Measurements from ENCODE around the gene PPP2CA.
"Not testable (repeated sequence)": the region's sequence is repeated elsewhere in the genome, so short reads cannot be mapped to it uniquely, and the experiment has no call there.

PPP2CA gene

DNA sequence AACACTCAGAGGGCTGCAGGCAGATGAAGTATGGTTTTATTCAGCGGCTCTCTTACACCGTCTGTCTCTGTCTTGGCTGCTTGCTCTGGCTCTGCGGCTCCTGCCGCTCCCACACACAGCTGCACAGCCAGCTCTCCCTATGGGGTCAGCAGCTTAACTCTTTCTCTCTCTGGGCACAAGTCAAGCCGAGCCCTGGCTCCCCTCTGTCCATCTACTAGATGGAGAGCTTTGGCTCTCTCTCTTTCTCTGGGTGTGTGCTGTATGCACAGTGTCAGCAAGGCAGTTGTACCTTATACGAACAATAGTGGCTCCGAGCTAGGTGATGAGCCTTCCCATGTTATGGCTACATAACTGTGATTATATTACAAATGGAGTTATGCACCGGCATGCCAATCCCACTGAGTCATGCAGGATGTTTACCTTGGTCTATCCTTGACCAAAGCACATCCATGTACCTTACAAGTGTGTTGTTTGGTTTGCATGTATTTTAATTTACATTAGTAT lies 19.3 kb upstream of the PPP2CA start:
- DNase-seq (ENCODE audit: low read depth) = no peak

DNA sequence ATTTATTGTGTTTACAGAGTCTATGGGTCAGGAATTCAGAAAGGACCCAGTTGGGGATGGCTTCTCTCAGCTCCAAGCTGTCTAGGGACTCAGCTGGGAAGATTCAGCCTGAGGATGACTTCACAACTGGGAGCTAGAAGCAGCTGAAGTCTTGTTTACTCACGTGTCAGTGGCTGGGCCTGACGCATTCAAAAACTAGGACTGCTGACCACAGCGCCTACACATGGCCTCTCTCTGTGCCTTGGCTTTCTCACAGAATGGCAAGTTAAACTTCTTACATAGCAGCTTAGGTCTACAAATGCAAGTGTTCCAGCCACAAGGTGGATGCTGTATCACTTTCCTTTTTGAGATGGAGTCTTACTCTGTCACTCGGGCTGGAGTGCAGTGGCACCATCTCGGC lies 16.3 kb upstream of the PPP2CA start:
- DNase-seq (ENCODE audit: low read depth) = no peak

DNA sequence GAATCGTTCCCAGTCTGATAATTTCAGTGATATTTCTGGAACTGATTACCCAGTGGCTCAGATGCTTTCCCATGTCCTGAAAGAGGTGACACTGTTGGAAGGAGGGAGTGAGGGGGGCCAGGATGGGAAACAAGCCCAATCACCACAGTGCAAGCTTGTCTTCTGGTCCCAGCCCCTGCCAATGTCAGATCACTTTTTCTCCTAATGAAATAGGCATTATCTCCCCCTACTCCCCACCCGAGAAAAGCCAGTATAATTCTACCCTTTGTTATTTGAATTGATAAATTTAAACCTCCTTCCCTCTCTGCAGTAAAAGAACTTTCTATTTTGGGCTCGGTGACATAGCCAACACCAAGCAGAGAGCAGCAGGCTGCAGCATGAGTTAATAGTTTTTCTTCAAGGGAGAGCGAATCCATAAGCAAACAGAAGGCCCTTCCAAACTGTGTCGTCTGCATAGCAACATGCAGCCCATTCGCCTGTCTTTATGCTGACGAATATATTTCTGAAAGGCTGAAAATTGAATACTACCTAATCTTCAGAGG lies 14.6 kb upstream of the PPP2CA start:
- no peak for DNase-seq (ENCODE audit: low read depth)

DNA sequence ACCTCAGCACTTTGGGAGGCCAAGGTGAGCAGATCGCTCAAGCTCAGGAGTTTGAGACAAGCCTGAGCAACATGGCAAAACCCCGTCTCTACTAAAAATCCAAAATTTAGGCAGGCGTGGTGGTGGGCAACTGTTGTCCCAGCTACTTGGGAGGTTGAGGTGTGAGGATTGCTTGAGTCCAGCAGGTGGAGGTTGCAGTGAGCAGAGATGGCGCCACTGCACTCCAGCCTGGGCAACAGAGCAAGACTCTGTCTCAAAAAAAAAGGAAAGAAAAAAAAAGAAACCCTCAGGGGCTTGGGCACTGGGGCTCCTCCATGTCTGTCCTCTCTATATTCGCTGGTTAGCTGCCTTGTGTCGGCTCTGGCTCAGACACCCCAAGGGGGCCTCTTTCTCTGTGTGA lies 10.9 kb upstream of the PPP2CA start:
- DNase-seq (ENCODE audit: low read depth) = no peak

DNA sequence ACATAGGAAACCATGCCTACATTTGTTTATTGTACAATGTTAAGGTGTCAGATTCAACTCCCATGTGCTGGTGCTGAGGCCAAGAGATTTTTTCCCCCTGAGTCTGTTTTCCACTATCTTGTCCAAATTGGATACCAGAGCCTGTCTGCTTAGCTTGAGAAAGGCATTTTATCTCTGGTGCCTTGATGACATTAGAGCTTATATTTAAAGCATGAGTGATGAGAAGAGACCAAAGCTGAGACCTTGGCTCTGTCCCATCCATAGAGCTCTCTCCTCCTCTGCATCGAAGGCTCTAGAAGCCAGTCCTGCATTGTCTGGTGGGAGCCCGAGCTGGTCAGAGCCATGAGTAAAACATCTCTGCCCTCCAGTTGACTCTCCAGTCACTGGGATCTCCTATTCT lies 10.4 kb upstream of the PPP2CA start:
- DNase-seq (ENCODE audit: low read depth) = no peak

DNA sequence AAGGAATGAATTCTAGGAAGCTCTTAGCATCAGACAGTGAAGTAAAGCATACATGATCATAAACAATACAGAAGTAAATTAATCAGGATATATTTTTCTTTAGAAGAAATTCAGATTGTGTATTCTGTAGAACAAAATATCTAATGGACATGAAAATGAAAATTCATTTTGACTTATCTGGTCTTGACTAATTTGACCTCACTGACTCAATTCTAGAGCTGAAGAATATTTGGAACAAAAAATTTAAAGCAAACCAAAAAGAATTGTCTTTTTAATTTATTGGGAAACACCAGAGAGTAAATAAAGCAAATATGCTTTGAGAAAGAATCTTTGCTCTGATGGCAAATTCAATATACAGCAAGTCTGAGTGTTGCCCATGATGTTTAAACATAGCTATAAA lies 2.8 kb upstream of the PPP2CA start:
- no peak for DNase-seq (ENCODE audit: low read depth)

DNA sequence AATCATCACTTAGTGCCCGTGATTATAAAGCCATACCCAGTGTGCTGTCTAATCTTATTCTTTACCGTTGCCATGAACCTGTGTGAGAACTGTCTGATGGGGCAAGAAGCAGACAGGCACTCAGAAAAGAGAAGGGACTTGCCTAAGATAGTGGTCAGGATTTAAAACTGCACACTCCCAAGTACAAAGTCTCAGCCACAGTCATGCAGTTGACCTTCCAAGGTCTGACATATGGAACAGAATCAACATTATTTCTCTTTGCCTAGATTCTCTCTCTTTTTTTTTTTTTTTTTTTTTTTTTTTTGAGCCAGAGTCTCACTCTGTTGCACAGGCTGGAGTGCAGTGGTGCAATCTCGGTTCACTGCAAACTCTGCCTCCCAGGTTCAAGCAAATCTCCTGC lies 1.9 kb upstream of the PPP2CA start:
- no peak for DNase-seq (ENCODE audit: low read depth)

DNA sequence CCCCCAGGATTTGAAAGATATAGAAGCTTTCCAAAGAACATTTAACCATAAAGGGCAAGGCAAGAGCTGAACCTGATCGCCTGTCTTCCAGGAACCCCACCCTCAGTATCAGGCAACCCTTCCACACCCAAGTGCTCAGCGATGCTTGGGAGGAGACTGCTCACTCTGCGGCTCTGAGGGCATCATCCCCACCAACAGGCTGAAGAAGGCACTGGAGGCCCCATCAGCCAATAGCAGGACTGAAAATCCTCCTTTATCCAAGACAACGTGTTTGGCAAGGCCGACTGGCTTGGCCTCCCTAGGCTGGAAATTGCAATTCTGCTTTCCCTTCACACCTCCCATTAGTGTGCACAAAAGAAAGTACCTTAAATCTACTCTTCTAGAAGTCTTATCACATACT lies 1.4 kb upstream of the PPP2CA start:
- DNase-seq (ENCODE audit: low read depth) = no peak

DNA sequence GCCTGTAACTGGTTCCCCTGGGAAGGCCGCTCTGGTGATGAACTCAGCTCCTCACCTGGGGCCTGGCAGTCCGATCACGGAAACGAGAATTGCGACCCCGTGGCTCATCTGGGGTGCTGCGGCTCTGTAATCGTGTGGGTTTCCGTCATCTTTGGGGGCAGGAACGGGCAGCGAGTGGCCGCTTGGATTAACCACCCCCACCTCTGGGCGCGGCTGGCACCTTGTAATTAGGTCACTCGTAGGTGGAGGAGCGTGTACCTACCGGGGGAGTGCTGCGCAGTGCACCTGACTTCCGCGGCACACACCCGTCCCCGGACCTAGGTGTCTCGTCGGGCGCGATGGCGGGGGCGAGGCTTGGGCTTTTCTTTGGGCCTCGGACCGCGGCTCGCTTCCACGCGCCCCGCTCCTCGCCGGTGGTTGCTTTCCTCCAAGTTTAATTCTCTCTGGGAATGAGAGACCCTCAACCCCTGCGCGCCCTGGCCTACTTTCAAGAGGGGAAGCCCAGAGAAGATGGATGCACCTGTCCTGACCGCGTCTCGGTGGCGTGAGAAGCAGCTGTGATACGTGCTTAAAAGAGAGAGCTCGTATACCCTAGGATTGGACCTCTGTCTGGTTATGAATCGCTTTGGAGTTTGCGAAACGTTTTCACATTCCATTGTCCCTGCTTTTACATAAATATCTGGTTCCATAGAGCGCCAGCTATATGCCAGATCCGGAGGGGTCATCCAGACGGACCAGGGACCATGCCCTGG lies 744 bp upstream of the PPP2CA start:
- no peak for DNase-seq (ENCODE audit: low read depth)

DNA sequence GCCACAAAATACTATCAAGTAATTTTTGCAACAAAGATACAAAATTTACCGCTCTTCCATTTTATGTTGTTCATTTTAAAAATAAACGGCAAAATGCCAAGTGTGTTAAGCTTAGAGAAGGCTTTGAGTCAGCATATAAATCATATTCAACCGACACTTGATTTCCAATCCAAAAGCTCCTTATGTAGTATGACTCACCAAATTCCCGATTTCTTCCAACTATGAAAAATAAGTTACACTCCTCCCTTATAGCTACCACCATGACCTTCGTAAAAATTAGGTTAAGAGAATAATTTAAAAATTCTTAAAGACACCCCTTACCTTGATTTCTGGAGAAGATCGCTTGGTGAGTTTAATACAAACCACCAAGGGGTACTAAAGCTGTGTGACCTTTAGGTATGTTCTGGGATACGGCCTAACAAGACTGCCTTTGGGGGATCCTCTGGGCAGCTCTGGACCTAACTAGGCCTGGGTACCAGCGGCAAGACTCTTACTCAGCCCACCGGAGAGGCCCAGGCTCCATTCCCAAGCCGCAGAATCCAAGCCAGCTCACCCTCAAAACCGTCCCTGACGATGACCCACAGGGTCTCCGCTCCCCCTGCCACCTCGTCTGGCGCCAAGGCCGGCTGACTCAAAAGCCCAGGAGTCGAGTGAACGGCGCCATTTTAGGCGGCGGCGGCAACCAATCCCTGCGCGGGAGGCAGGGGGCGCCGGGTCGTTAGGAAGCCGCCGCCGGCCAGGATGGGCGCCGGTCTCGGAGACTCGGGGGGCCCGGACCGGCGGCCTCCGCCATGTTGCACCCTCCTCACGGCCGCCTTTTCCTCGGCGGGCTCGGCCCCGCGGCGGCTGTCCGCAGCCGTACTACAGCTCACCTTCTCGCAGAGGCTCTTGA lies 739 bp downstream of the PPP2CA start:
- no peak for DNase-seq (ENCODE audit: low read depth)

DNA sequence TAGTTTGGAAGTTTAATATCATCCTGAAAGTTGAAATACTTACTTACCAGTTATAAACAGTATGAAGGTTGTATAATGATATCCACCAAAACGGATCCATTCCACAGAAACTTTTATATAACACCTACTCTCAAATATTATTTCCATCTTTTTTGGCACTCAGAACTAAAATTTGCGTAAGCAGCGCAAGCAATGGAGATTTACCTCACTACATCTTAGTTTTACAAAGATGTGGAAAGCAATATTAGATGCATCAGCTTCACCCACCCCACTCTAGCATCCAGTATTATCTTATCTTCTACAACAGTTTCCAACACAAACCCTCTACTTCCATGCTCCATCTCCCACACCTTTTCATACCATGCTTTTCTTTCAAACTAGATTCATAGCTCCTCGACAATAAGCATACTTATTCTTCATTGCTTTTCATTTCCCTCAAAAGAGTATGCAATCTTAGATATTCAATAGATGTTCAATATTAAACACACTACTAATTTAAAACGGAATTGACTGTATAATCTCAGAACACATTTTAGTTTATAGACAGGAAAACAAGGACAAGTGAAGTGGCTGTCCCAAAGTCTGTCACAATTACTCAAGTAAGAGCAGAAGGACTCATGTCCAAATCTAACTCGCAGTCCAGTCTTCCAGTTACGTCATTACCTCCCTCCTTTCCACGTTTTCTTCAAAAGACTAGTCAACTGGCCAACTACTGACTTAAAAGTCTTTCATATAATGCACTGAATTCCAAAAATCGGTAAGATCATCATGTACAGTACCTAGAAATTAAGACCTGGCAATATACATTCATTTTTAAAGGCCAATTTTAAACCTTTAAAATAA lies 2.2 kb downstream of the PPP2CA start:
- DNase-seq (ENCODE audit: low read depth) = no peak

DNA sequence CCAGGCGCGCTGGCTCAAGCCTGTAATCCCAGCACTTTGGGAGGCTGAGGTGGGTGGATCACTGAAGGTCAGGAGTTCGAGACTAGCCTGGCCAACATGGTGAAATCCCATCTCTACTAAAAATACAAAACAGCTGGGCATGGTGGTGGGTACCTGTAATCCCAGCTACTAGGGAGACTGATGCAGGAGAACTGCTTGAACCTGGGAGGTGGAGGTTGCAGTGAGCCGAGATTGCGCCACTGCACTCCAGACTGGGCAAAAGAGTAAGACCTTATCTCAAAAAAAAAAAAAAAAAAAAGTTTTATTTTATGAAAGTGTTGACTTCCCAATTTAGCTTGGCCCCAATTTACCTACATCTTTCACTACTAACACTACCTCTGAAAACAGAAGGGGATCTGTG lies 4.2 kb downstream of the PPP2CA start:
- DNase-seq (ENCODE audit: low read depth) = not testable (repeated sequence)

DNA sequence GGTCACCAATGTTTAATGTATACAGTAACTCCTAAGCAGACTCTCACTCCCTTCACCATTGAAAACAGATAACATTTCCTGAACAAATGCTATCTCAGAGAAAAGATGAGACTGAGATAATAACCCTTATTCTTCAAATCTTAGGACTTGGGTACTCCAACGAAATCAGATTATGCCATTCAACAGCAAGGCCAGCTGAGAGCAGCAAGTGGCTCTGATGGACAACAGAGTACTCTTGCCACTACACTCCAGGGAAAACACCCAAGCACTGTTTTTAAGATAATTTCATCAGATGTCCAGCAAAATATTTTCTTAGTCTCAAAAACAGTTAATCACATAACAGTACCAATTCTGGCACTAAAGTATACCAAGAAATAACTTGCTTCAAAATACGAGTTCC lies 10.1 kb downstream of the PPP2CA start:
- DNase-seq (ENCODE audit: low read depth) = no peak

DNA sequence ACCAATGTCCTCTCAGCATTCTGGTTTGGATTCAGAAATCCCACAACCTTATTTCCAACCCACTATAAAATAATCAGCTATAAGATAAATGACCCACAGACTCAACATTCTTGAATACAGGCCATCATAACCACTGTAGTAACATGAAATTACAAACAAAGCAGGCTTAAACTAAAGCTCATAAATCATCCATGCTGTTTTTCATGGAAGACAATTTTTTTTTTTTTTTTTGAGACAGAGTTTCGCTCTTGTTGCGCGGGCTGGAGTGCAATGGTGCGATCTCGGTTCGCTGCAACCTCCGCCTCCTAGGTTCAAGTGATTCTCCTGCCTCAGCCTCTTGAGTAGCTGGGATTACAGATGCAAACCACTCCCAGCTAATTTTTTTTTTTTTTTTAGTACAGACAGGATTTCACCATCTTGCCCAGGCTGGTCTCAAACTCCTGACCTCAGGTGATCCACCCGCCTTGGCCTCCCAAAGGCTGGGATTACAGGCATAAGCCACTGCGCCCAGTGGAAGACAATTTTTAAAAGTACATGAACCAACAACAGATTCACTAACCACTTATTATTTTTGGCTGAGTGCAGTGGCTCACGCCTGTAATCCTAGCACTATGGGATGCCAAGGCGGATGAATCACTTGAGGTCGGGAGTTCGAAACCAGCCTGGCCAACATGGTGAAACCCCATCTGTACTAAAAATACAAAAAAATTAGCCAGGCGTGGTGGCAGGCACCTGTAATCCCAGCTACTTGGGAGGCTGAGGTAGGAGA lies 14.4 kb downstream of the PPP2CA start:
- not testable (repeated sequence) for DNase-seq (ENCODE audit: low read depth)

DNA sequence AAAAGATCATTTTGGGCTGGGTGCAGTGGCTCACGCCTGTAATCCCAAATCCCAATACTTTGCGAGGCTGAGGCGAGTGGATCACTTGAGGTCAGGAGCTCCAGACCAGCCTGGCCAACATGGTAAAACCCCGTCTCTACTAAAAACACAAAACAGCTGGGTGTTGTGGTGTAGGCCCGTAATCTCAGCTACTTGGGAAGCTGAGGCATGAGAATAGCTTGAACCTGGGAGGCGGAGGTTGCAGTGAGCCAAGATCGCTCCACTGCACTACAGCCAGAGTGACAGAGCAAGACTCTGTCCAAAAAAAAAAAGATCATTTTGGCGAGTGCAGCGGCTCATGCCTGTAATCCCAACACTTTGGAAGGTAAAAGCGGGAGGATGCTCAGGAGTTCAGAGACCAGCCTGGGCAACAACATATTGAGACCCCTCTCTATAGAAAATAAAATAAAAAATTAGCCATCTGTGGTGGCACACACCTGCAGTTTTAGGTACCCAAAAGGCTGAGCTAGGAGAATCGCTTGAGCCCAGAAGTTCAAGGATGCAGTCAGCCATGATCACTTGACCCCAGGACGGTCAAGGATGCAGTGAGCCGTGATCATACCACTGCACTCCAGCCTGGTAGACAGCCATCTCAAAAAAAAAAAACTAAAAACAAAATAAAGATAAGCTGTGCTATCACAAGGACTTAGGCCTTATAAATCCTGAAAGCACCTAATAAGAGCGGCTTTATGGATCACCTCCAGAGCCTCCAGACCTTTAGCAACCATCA lies 16.2 kb downstream of the PPP2CA start:
- DNase-seq (ENCODE audit: low read depth) = no peak

DNA sequence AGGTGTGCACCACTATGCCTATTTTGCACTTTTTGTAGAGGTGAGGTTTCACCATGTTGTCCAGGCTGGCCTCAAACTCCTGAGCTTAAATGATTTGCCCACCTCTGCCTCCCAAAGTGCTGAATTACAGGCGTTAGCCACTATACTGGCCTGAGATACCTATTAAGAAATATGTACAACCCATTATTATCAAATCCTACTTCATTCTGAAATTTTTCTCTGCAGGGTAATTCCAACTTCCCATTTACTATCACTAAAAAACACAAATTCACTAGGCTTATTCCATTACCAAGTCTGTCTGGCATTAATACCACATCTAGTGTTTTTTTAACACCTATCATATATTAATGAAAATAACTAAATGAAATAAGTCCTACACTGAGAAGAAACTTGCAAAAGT lies 18.2 kb downstream of the PPP2CA start:
- DNase-seq (ENCODE audit: low read depth) = no peak

DNA sequence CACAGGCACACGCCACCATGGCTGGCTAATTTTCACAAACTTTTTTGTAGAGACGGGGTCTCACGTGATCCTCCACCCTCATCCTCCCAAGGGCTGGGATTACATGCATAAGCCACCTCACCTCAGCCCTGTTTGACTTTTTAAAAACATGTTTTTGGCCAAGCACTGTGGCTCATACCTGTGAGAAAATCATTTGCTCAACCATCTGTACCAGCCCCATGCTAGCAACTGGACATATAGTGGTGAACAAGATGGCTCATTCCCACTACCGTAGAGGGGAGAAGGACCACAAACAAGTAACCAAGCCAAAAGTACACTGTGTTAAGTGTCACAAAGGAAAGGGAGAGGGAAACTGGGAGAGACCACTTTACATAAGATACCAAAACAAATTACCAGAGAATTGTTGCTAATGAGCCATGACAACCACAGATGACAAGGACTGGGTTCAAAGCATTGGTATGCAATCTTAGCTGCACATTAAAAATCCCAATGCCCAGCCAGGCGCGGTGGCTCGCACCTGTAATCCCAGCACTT lies 19.2 kb downstream of the PPP2CA start:
- DNase-seq (ENCODE audit: low read depth) = no peak

DNA sequence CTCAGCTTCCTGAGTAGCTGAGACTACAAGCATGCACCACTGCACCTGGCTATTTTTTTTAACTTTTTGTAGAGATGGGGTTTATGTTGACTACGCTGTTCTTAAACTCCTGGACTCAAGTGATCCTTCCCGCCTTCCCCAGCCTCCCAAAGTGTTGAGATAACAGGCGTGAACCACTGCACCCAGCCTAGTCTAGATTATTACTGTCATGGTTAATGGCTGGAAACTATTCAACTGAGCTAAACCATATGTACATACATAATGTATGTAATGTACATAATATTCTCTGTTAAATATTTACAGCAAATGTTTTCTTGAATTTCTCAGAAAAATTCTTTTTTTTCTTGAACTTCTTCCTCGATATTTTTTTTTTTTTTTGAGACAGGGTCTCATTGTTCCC lies 21.3 kb downstream of the PPP2CA start:
- no peak for DNase-seq (ENCODE audit: low read depth)

DNA sequence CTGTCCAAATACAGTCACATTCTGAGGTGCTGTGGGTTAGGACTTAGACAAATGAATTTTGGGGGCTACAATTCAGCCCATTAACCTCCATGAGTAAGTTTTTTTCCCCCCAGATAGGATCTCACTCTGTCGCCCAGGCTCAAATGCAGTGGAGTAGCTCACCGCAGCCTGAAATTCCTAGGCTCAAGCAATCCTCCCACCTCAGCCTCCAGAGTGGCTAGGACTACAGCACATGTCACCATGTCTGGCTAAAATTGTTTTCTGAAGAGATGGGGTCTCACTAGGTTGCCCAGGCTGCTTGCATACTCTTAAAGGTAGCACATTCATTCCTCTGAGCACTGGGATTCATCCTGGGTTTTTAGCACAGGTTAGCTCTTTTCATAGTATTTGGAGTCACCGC lies 22.2 kb downstream of the PPP2CA start:
- DNase-seq (ENCODE audit: low read depth) = no peak

DNA sequence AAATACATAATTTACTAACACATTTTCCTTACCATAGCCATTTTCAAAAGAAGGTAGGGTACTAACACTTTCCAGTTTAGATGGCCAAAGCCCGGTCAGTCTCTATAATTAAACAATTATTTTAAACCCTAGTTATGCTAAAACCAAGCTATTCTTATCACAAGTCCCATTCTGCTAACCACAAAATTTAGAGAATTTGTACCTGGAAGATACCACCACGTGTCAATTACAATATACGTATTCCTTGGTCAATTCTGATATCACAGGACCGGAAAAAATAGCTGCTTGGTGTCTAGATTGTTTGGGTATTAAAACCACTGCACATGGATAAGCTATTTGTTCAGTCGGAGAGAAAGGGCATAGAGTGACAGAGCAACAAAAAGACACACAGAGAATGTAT lies 30.2 kb downstream of the PPP2CA start:
- DNase-seq (ENCODE audit: low read depth) = no peak
